Endothelial cell of umbilical vein (primary cell): ENCODE results near the gene GZMM. TPM values are rescaled to one million over a fixed set of nuclear protein-coding genes. Genes with fewer than 3 reads are reported as not detected.

ENCODE experiments used
- BruUV-seq: library from RNA; stranded (reverse); fragments of 400-500 nt; replicated peaks from 2 replicates; lab custom pipeline; 2021; lab: Mats Ljungman, UMichigan
- CTCF ChIA-PET: fragments of 300-600, 350-600 bp; sonication (Branson Sonifier 250); formaldehyde crosslinking; loops from one replicate; lab custom pipeline; 2021; ENCODE audit warnings: antibody characterized with exemption, inconsistent platforms; lab: Charles Lee
- POLR2A ChIA-PET: fragments of 300-600, 350-600 bp; sonication (Branson Sonifier 250); formaldehyde crosslinking; loops from one replicate; lab custom pipeline; 2021; ENCODE audit warnings: antibody characterized with exemption, inconsistent platforms; lab: Charles Lee
- DNase-seq: peaks from one replicate; pipeline ENCODE4 v3.0.0-alpha.2; 2011; ENCODE audit warnings: low read depth, low spot score
- FAIRE-seq: peaks from 2 replicates; lab custom pipeline; 2011; peaks lifted over from hg19 to GRCh38; lab: Jason Lieb, UNC
- H2AFZ ChIP-seq: 2 replicates; pipeline ENCODE4 v1.6.0; 2012; ENCODE audit warnings: low read depth, low read length, control low read depth, inconsistent platforms
- H3K27ac ChIP-seq: 2 replicates; pipeline ENCODE4 v1.5.1; 2011; ENCODE audit warnings: low read depth, mild to moderate bottlenecking, control low read depth, low read length, moderate library complexity; ENCODE audit not compliant: insufficient read depth
- H3K27me3 ChIP-seq, 2 experiments: 2 replicates each; pipeline versions ENCODE4 v1.6.0 to v1.6.1; 2011; ENCODE audit warnings: low read length in 2 of 2, mixed read lengths in 1 of 2; ENCODE audit not compliant: control insufficient read depth in 2 of 2, insufficient read depth in 2 of 2
- H3K36me3 ChIP-seq, 2 experiments: 2 replicates in 1 of 2; 3 replicates in 1 of 2; pipeline ENCODE4 v1.5.1; 2011; ENCODE audit warnings: low read length in 2 of 2, mild to moderate bottlenecking in 1 of 2, moderate library complexity in 1 of 2; ENCODE audit not compliant: control insufficient read depth in 2 of 2, insufficient read depth in 2 of 2; ENCODE audit errors: extremely low read depth in 1 of 2
- H3K4me1 ChIP-seq: 3 replicates; pipeline ENCODE4 v1.5.1; 2011; ENCODE audit warnings: mild to moderate bottlenecking, low read length; ENCODE audit not compliant: control insufficient read depth, insufficient read depth; ENCODE audit errors: extremely low read depth
- H3K4me2 ChIP-seq: 2 replicates; pipeline ENCODE4 v1.6.1; 2011; ENCODE audit warnings: low read length, control low read depth, mixed read lengths; ENCODE audit not compliant: insufficient read depth
- H3K4me3 ChIP-seq, 3 experiments: fragments of 200-600 bp in 1 of 3; sonication (generic), shearing (Covaris generic) in 1 of 3; replicated peaks in 1 of 3; 2 replicates each; pipeline ENCODE4 v1.5.1; 2011 to 2016; ENCODE audit warnings: control low read depth in 3 of 3, low read length in 3 of 3, mild to moderate bottlenecking in 2 of 3, inconsistent platforms in 1 of 3, low read depth in 1 of 3, moderate library complexity in 1 of 3; ENCODE audit not compliant: insufficient read depth in 1 of 3
- H3K79me2 ChIP-seq: 2 replicates; pipeline ENCODE4 v1.6.0; 2012; ENCODE audit warnings: low read length, inconsistent platforms; ENCODE audit not compliant: control insufficient read depth, insufficient read depth
- H3K9ac ChIP-seq: replicated peaks from 2 replicates; pipeline ENCODE3; 2011; ENCODE audit warnings: low read length, control low read depth; ENCODE audit not compliant: insufficient read depth; ENCODE audit errors: extremely low read depth
- H3K9me1 ChIP-seq: replicated peaks from 3 replicates; pipeline ENCODE4 v1.6.0; 2011; ENCODE audit warnings: mild to moderate bottlenecking, low read length; ENCODE audit not compliant: control insufficient read depth, insufficient read depth; ENCODE audit errors: extremely low read depth
- H3K9me3 ChIP-seq: replicated peaks from 2 replicates; pipeline ENCODE4 v1.5.1; 2012; ENCODE audit warnings: low read length, inconsistent platforms; ENCODE audit not compliant: control insufficient read depth, insufficient read depth
- H4K20me1 ChIP-seq: replicated peaks from 2 replicates; pipeline ENCODE3; 2011; ENCODE audit warnings: mild to moderate bottlenecking, low read length; ENCODE audit not compliant: control insufficient read depth, insufficient read depth; ENCODE audit errors: extremely low read depth
- CTCF ChIP-seq, 2 donors: IDR thresholded peaks; 1 replicate in 1 of 2; 2 replicates in 1 of 2; pipeline ENCODE4 v1.5.1; 2011; ENCODE audit warnings: low read length in 2 of 2, mild to moderate bottlenecking in 2 of 2, moderate library complexity in 2 of 2, control low read depth in 1 of 2, inconsistent platforms in 1 of 2, low read depth in 1 of 2; ENCODE audit not compliant: insufficient read depth in 1 of 2; ENCODE audit errors: extremely low read depth in 1 of 2
- EZH2 ChIP-seq: IDR thresholded peaks from 2 replicates; pipeline ENCODE4 v1.6.1; 2012; ENCODE audit warnings: borderline replicate concordance, low read depth, mild to moderate bottlenecking, moderate library complexity, low read length, inconsistent platforms; ENCODE audit not compliant: severe bottlenecking
- FOS ChIP-seq: IDR thresholded peaks from 2 replicates; pipeline ENCODE4 v1.6.1; 2011; ENCODE audit warnings: mild to moderate bottlenecking, low read length, moderate library complexity, borderline replicate concordance; ENCODE audit not compliant: insufficient read depth
- GATA2 ChIP-seq: IDR thresholded peaks from 2 replicates; pipeline ENCODE4 v1.7.0; 2011; ENCODE audit warnings: low read depth, mild to moderate bottlenecking, moderate library complexity, mixed read lengths, low read length; ENCODE audit not compliant: insufficient read length, insufficient read depth
- JUN ChIP-seq: IDR thresholded peaks from 2 replicates; pipeline ENCODE4 v1.6.1; 2011; ENCODE audit warnings: borderline replicate concordance, low read depth; ENCODE audit not compliant: insufficient read length, insufficient read depth
- MAX ChIP-seq: IDR thresholded peaks from 2 replicates; pipeline ENCODE4 v1.6.1; 2011; ENCODE audit not compliant: insufficient read depth, insufficient read length
- MYC ChIP-seq: IDR thresholded peaks from one replicate; pipeline ENCODE4 v1.6.1; 2011; ENCODE audit warnings: mild to moderate bottlenecking, low read depth, low read length
- POLR2A ChIP-seq: IDR thresholded peaks from 2 replicates; pipeline ENCODE4 v1.6.1; 2012; ENCODE audit warnings: low read depth, mild to moderate bottlenecking, control low read depth, low read length
- POLR2AphosphoS5 ChIP-seq: IDR thresholded peaks from 2 replicates; pipeline ENCODE4 v1.6.1; 2012; ENCODE audit warnings: low read depth, mild to moderate bottlenecking, control low read depth, low read length, moderate library complexity; ENCODE audit not compliant: insufficient read depth
- dilution Hi-C: fragments of 300-500 bp; cut with MboI; formaldehyde crosslinking; loops from one replicate; pipeline ENCODE4 v1.15.0; 2019; ENCODE audit warnings: low sequenced_read_pairs; ENCODE audit not compliant: extremely low pct_ligation_motif_present
- intact Hi-C: fragments of 100-400 bp; cut with micrococcal nuclease; formaldehyde crosslinking; loops from one replicate; pipeline ENCODE4 v1.10.0; 2022
- polyA plus RNA-seq, 4 experiments: library from polyadenylated mRNA; depleted of rRNA in 3 of 4; stranded (reverse) in 3 of 4; unstranded in 1 of 4; fragments of >200 nt; gene quantifications; 2 replicates each; pipeline versions ENCODE4 v1.2.1 to v1.2.3, GENCODE V29; 2011 to 2012; ENCODE audit warnings: missing spikeins in 1 of 4
- total RNA-seq: library from RNA; stranded (reverse); gene quantifications from 2 replicates; pipeline ENCODE4 v1.2.3, GENCODE V29; 2021

Gene GZMM
- total and polyA plus RNA-seq, 2 donors (not counting 3 experiments of a cell fraction or from before 2014, with no cell fraction given) = not detected

- no peak overlapping the region for H3K4me2 ChIP-seq
- ChIA-PET CTCF (interaction anchor here (0.7 to 2.6 kb wide), 7 partner anchors 7 to 157 kb away, joined by 3 to 21 read pairs (median 4); no protein-coding TSS in a partner anchor), POLR2A (interaction anchor here (1.0 kb wide), 1 partner anchor 7 kb away, joined by 4 read pairs; no protein-coding TSS in a partner anchor)
- no peak overlapping the region for H3K9ac ChIP-seq
- TF ChIP-seq JUN (no peak), MAX (no peak), POLR2AphosphoS5 (no peak), GATA2 (no peak), MYC (no peak), CTCF (IDR thresholded peaks at IDR 0.05; ENCODE audit: extremely low read depth in 1 of 2, insufficient read depth in 1 of 2, low read depth in 1 of 2, low read length in 2 of 2) (no peak), FOS (no peak), POLR2A (no peak), EZH2 (no peak)
- no peaks in the 10 kb centered on the region for H3K9me3 ChIP-seq
- H3K36me3 ChIP-seq = peaks cover 5 to 24% of the 10 kb centered on the region in 2 experiments
- peaks cover 2% of the 10 kb centered on the region for H4K20me1 ChIP-seq
- H3K27ac ChIP-seq = no peak overlapping the region
- H3K4me1 ChIP-seq = peaks cover 20% of the 10 kb centered on the region
- dilution Hi-C loops = no loop called here
- H3K27me3 ChIP-seq = no peaks in the 10 kb centered on the region
- no peak overlapping the region for H3K4me3 ChIP-seq
- no peak for FAIRE-seq
- H3K9me1 ChIP-seq = no peaks in the 10 kb centered on the region
- BruUV-seq = no TSS peak
- no peak overlapping the region for H2AFZ ChIP-seq
- intact Hi-C loops = no loop called here
- H3K79me2 ChIP-seq = peaks cover 75% of the 10 kb centered on the region
- no peak for DNase-seq
Observed at GRCh38 chr19:576768-577438, 33.0 kb downstream of the GZMM start.
